HEK293 (cell line): ENCODE results near the gene COBL.

Experiments used
- CTCF ChIA-PET: fragments of 350-600 bp; formaldehyde crosslinking; extraction: SDS; loops from one replicate; lab custom pipeline; 2021; ENCODE audit warnings: antibody characterized with exemption; lab: Yijun Ruan, JAX
- POLR2A ChIA-PET: fragments of 300-600 bp; formaldehyde crosslinking; extraction: SDS; loops from one replicate; lab custom pipeline; 2020; ENCODE audit warnings: antibody characterized with exemption, inconsistent platforms; lab: Yijun Ruan, JAX
- H3K27ac ChIP-seq: fragments of 200-500 bp; sonication (Bioruptor generic); 2 replicates; pipeline ENCODE4 v1.5.1; 2014; ENCODE audit warnings: low read depth, low read length, control low read depth, inconsistent platforms; ENCODE audit errors: extremely low read depth
- H3K36me3 ChIP-seq, 2 experiments: fragments of 200-500 bp in 1 of 2; sonication (Bioruptor generic) in 1 of 2; 1 replicate in 1 of 2; 2 replicates in 1 of 2; pipeline ENCODE4 v1.5.1; 2014 to 2017; ENCODE audit warnings: inconsistent platforms in 2 of 2, low read length in 2 of 2; ENCODE audit not compliant: control insufficient read depth in 2 of 2, insufficient read depth in 1 of 2
- H3K4me1 ChIP-seq: fragments of 200-500 bp; sonication (Bioruptor generic); 2 replicates; pipeline ENCODE4 v1.5.1; 2014; ENCODE audit warnings: mild to moderate bottlenecking, low read length, inconsistent platforms; ENCODE audit not compliant: control insufficient read depth, insufficient read depth
- H3K4me3 ChIP-seq: 2 replicates; pipeline ENCODE4 v1.5.1; 2011; ENCODE audit warnings: low read depth, mild to moderate bottlenecking, control low read depth, low read length, moderate library complexity
- H3K9me3 ChIP-seq: fragments of 200-500 bp; sonication (Bioruptor generic); 2 replicates; pipeline ENCODE4 v1.5.1; 2014; ENCODE audit warnings: low read depth, low read length, inconsistent platforms; ENCODE audit not compliant: control insufficient read depth, insufficient read depth
- GLIS2 ChIP-seq: fragments of 450-650 bp; formaldehyde crosslinking; IDR thresholded peaks from 2 replicates; pipeline ENCODE4 v1.5.1; 2016; ENCODE audit warnings: missing biosample characterization, missing genetic modification characterization
- IKZF3 ChIP-seq: fragments of 450-650 bp; IDR thresholded peaks from 2 replicates; pipeline ENCODE4 v1.5.0; 2018; ENCODE audit warnings: missing biosample characterization, mild to moderate bottlenecking, missing genetic modification characterization, moderate library complexity
- MZF1 ChIP-seq: fragments of 450-650 bp; formaldehyde crosslinking; IDR thresholded peaks from 2 replicates; pipeline ENCODE4 v1.5.1; 2017; ENCODE audit warnings: missing biosample characterization, missing genetic modification characterization, borderline replicate concordance
- SALL2 ChIP-seq: fragments of 450-650 bp; formaldehyde crosslinking; IDR thresholded peaks from 2 replicates; pipeline ENCODE4 v1.5.0; 2017; ENCODE audit warnings: missing biosample characterization, mild to moderate bottlenecking, missing genetic modification characterization, borderline replicate concordance
- SP2 ChIP-seq: fragments of 450-650 bp; formaldehyde crosslinking; IDR thresholded peaks from 2 replicates; pipeline ENCODE4 v1.5.1; 2016; ENCODE audit warnings: missing biosample characterization, missing genetic modification characterization
- YY1 ChIP-seq: fragments of 450-650 bp; formaldehyde crosslinking; IDR thresholded peaks from 2 replicates; pipeline ENCODE4 v1.5.1; 2018; ENCODE audit warnings: missing biosample characterization, missing genetic modification characterization
- ZFP69B ChIP-seq: fragments of 450-650 bp; formaldehyde crosslinking; IDR thresholded peaks from 2 replicates; pipeline ENCODE4 v1.5.1; 2016; ENCODE audit warnings: missing biosample characterization, missing genetic modification characterization
- ZNF157 ChIP-seq: fragments of 450-650 bp; formaldehyde crosslinking; IDR thresholded peaks from 2 replicates; pipeline ENCODE4 v1.5.1; 2016; ENCODE audit warnings: missing biosample characterization, missing genetic modification characterization
- ZNF266 ChIP-seq: fragments of 450-650 bp; formaldehyde crosslinking; IDR thresholded peaks from 2 replicates; pipeline ENCODE4 v1.5.1; 2016; ENCODE audit warnings: missing biosample characterization, missing genetic modification characterization, low read depth
- ZNF404 ChIP-seq: fragments of 450-650 bp; formaldehyde crosslinking; IDR thresholded peaks from 2 replicates; pipeline ENCODE4 v1.5.1; 2017; ENCODE audit warnings: missing biosample characterization, missing genetic modification characterization
- ZNF530 ChIP-seq: fragments of 450-650 bp; formaldehyde crosslinking; IDR thresholded peaks from 2 replicates; pipeline ENCODE4 v1.5.1; 2016; ENCODE audit warnings: low read depth, missing biosample characterization, missing genetic modification characterization
- ZNF571 ChIP-seq: fragments of 450-650 bp; formaldehyde crosslinking; IDR thresholded peaks from 2 replicates; pipeline ENCODE4 v1.5.0; 2017; ENCODE audit warnings: missing biosample characterization, missing genetic modification characterization
- ZNF843 ChIP-seq: fragments of 450-650 bp; formaldehyde crosslinking; IDR thresholded peaks from 2 replicates; pipeline ENCODE4 v1.5.1; 2016; ENCODE audit warnings: missing biosample characterization, missing genetic modification characterization
- ZSCAN16 ChIP-seq: fragments of 450-650 bp; formaldehyde crosslinking; IDR thresholded peaks from 2 replicates; pipeline ENCODE4 v1.5.1; 2016; ENCODE audit warnings: missing biosample characterization, missing genetic modification characterization
- TF ChIP-seq, protein P1 (sequence below): fragments of 450-650 bp; formaldehyde crosslinking; IDR thresholded peaks from 2 replicates; pipeline ENCODE4 v1.5.1; 2016; ENCODE audit warnings: missing biosample characterization, missing genetic modification characterization, low read depth
- TF ChIP-seq, protein P2 (sequence below): fragments of 450-650 bp; IDR thresholded peaks from 2 replicates; pipeline ENCODE4 v1.5.1; 2018; ENCODE audit warnings: missing biosample characterization, missing genetic modification characterization
- TF ChIP-seq, protein P3 (sequence below): IDR thresholded peaks from 2 replicates; pipeline ENCODE4 v1.6.1; 2011; ENCODE audit warnings: mild to moderate bottlenecking, low read depth, low read length, borderline replicate concordance
- TF ChIP-seq, protein P4 (sequence below): fragments of 450-650 bp; formaldehyde crosslinking; IDR thresholded peaks from 2 replicates; pipeline ENCODE4 v1.5.1; 2017; ENCODE audit warnings: missing biosample characterization, missing genetic modification characterization
- TF ChIP-seq, protein P5 (sequence below): fragments of 450-650 bp; formaldehyde crosslinking; IDR thresholded peaks from 2 replicates; pipeline ENCODE4 v1.5.1; 2016; ENCODE audit warnings: missing biosample characterization, missing genetic modification characterization
- TF ChIP-seq, protein P6 (sequence below): fragments of 450-650 bp; formaldehyde crosslinking; IDR thresholded peaks from 2 replicates; pipeline ENCODE4 v1.5.1; 2016; ENCODE audit warnings: missing biosample characterization, missing genetic modification characterization

COBL gene

DNA sequence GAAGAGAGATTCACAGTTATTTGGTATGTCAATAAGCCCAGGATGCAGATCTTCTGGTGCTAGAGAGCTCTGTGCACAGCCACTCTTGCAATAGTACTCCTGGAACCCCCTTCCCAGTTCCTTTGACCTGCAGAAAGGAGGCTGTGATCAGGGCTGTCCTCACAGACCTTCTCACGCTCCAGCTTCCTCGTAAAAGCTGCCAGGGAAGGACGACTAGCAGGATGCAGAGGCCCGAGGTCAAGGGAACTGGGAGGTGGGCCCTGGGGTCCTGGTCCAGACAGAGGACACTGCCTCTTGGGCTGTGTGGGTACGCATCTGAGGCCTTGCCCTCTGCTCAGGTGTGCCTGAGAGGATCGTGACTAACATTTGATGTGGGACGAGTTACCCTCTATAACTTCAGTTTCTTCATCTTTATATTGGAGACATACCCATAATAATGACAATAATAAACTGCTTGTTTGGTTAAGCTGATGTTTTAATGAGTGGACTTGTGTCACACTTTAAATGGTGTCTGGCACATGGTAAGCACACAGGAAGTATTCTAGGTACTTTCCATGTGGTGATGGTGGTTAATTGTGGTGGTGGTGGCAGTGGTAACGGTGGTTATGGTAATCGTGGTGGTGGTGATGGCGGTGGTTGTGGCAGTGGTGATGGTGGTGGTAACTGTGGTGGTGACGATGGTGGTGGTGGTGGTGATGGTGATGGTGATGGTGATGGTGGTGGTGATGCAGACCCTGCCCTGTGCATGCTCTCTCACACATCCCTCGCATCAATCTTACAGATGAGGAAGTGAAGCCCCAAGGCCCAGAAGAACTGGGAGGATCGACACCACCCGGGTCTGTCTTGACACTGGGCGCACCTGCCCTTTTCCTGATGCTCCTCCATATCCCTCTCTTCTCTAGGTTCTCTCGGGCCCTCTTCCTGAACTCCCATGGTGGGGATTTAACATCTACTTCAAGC lies 298.8 kb downstream of the COBL start:
- Histone ChIP-seq H3K4me3 (no peak overlapping the region), H3K36me3 (no peaks in the 10 kb centered on the region)
- ChIA-PET CTCF (interaction anchor here (0.9 kb wide), 1 partner anchor 10 kb away, joined by 3 read pairs; no protein-coding TSS in a partner anchor), POLR2A (no interaction called here)
- TF ChIP-seq, protein P1, sequence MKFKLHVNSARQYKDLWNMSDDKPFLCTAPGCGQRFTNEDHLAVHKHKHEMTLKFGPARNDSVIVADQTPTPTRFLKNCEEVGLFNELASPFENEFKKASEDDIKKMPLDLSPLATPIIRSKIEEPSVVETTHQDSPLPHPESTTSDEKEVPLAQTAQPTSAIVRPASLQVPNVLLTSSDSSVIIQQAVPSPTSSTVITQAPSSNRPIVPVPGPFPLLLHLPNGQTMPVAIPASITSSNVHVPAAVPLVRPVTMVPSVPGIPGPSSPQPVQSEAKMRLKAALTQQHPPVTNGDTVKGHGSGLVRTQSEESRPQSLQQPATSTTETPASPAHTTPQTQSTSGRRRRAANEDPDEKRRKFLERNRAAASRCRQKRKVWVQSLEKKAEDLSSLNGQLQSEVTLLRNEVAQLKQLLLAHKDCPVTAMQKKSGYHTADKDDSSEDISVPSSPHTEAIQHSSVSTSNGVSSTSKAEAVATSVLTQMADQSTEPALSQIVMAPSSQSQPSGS, result no peak
- TF ChIP-seq, protein P2, sequence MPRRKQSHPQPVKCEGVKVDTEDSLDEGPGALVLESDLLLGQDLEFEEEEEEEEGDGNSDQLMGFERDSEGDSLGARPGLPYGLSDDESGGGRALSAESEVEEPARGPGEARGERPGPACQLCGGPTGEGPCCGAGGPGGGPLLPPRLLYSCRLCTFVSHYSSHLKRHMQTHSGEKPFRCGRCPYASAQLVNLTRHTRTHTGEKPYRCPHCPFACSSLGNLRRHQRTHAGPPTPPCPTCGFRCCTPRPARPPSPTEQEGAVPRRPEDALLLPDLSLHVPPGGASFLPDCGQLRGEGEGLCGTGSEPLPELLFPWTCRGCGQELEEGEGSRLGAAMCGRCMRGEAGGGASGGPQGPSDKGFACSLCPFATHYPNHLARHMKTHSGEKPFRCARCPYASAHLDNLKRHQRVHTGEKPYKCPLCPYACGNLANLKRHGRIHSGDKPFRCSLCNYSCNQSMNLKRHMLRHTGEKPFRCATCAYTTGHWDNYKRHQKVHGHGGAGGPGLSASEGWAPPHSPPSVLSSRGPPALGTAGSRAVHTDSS (tag by site-specific recombination), result no peak
- TF ChIP-seq ZNF157 (tag by site-specific recombination) (no peak), GLIS2 (no peak), ZNF530 (tag by site-specific recombination) (no peak), MZF1 (tag by site-specific recombination) (no peak), ZSCAN16 (tag by site-specific recombination) (no peak), ZNF571 (tag by site-specific recombination) (no peak), ZFP69B (tag by site-specific recombination) (no peak), YY1 (tag by site-specific recombination) (no peak), SP2 (tag by site-specific recombination) (no peak), SALL2 (tag by site-specific recombination) (no peak), ZNF404 (tag by site-specific recombination) (no peak), IKZF3 (tag by site-specific recombination) (no peak), ZNF843 (tag by site-specific recombination) (no peak), ZNF266 (tag by site-specific recombination) (no peak)
- TF ChIP-seq, protein P3, sequence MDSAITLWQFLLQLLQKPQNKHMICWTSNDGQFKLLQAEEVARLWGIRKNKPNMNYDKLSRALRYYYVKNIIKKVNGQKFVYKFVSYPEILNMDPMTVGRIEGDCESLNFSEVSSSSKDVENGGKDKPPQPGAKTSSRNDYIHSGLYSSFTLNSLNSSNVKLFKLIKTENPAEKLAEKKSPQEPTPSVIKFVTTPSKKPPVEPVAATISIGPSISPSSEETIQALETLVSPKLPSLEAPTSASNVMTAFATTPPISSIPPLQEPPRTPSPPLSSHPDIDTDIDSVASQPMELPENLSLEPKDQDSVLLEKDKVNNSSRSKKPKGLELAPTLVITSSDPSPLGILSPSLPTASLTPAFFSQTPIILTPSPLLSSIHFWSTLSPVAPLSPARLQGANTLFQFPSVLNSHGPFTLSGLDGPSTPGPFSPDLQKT, result no peak
- TF ChIP-seq, protein P4, sequence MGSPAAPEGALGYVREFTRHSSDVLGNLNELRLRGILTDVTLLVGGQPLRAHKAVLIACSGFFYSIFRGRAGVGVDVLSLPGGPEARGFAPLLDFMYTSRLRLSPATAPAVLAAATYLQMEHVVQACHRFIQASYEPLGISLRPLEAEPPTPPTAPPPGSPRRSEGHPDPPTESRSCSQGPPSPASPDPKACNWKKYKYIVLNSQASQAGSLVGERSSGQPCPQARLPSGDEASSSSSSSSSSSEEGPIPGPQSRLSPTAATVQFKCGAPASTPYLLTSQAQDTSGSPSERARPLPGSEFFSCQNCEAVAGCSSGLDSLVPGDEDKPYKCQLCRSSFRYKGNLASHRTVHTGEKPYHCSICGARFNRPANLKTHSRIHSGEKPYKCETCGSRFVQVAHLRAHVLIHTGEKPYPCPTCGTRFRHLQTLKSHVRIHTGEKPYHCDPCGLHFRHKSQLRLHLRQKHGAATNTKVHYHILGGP (tag by site-specific recombination), result no peak
- TF ChIP-seq, protein P5, sequence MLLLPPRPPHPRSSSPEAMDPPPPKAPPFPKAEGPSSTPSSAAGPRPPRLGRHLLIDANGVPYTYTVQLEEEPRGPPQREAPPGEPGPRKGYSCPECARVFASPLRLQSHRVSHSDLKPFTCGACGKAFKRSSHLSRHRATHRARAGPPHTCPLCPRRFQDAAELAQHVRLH (tag by site-specific recombination), result no peak
- TF ChIP-seq, protein P6, sequence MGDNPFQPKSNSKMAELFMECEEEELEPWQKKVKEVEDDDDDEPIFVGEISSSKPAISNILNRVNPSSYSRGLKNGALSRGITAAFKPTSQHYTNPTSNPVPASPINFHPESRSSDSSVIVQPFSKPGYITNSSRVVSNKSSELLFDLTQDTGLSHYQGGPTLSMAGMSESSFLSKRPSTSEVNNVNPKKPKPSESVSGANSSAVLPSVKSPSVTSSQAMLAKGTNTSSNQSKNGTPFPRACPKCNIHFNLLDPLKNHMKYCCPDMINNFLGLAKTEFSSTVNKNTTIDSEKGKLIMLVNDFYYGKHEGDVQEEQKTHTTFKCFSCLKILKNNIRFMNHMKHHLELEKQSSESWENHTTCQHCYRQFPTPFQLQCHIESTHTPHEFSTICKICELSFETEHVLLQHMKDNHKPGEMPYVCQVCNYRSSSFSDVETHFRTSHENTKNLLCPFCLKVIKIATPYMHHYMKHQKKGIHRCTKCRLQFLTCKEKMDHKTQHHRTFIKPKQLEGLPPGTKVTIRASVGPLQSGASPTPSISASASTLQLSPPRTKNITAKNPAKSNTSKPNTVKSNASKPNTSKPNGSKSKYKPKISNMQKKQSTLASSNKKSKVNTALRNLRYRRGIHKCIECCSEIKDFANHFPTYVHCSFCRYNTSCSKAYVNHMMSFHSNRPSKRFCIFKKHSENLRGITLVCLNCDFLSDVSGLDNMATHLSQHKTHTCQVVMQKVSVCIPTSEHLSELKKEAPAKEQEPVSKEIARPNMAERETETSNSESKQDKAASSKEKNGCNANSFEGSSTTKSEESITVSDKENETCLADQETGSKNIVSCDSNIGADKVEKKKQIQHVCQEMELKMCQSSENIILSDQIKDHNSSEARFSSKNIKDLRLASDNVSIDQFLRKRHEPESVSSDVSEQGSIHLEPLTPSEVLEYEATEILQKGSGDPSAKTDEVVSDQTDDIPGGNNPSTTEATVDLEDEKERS (tag by site-specific recombination), result no peak
- TF ChIP-seq, all 188 proteins: peak for 0
- H3K4me1 ChIP-seq, result no peaks in the 10 kb centered on the region
- no peaks in the 10 kb centered on the region for H3K9me3 ChIP-seq
- H3K27ac ChIP-seq, result no peak overlapping the region
